ENCODE results near the gene TM7SF2.

DNA sequence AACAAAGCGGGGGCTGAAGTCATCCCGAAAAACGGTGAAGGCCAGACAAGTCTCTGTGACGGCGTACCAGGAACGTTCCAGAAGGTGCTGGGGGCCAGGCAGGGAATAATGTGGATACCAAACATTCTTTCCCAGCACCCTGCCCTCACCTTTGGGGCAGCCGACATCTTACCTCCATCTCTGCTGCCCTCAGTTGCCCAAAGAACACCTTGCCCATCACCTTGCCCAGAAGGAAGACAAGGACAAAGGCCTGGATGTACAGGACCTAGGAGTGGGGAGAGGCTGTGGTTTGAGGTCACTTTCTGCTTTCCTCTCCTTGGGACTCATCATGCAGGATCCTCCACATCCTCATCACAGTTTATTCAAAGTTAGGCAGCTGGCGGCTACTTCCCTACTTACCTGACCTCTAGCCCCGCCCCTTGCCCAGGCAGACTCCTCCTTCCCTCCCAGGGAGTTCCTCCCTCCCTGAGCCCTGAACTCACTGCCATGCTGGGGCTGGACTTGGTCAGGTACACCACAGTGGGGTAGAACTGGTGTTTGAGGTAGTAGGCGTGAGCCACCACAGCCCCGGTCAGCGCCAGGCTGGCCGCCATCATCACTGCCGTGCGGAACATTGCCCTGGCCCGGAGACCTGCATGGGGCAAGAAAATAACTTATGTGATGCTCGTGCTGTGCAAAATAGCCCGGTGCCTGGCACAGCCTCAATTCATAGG is 21.5 kb downstream of the TM7SF2 start:
- TF ChIP-seq, protein P1, sequence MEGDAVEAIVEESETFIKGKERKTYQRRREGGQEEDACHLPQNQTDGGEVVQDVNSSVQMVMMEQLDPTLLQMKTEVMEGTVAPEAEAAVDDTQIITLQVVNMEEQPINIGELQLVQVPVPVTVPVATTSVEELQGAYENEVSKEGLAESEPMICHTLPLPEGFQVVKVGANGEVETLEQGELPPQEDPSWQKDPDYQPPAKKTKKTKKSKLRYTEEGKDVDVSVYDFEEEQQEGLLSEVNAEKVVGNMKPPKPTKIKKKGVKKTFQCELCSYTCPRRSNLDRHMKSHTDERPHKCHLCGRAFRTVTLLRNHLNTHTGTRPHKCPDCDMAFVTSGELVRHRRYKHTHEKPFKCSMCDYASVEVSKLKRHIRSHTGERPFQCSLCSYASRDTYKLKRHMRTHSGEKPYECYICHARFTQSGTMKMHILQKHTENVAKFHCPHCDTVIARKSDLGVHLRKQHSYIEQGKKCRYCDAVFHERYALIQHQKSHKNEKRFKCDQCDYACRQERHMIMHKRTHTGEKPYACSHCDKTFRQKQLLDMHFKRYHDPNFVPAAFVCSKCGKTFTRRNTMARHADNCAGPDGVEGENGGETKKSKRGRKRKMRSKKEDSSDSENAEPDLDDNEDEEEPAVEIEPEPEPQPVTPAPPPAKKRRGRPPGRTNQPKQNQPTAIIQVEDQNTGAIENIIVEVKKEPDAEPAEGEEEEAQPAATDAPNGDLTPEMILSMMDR (IDR thresholded peaks at IDR 0.05; ENCODE audit: low read length), result no peak
- TF ChIP-seq EZH2 (IDR thresholded peaks at IDR 0.05; ENCODE audit: borderline replicate concordance, low read length), result no peak

Data from OCI-LY1 (cell line).